ENCODE data around the gene RTL1.

RTL1 gene

GRCh38 chr14:100903672-100904185 is at the start of gene RTL1:
Gene RTL1 (minus strand): TSS chr14:100903722. CDS start chr14:100884788, 18,934 bp downstream.
- DNase-seq (ENCODE audit: low spot score), result no peak

GRCh38 chr14:100950024-100950423 is 46.5 kb upstream of the RTL1 start:
- no peak for DNase-seq (ENCODE audit: low spot score)

- DNase-seq (ENCODE audit: low spot score), result no peak
These were observed 40.5 kb upstream of the RTL1 start for GRCh38 chr14:100944052-100944451.

DNA sequence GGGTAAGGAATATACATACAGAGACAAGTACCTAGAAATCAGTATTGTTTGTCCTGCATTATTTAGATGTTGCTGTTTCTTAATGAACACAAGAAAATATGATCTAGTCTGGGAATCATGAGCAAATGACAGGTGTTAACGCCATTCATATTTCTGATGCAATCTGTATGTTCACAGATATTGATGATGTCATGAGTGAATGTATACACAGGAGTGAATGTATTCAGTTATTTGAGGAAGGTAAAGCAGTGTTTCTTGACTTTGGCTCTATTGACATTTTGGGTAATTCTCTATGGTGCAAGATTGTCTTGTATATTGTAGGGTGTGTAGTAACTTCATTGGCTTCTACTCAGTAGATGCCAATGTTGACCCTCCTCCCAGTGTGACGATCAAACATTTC is 26.7 kb upstream of the RTL1 start:
- DNase-seq (ENCODE audit: low spot score), result no peak

GRCh38 chr14:100915560-100915959 is 12.0 kb upstream of the RTL1 start:
- no peak for DNase-seq (ENCODE audit: low spot score)

DNA sequence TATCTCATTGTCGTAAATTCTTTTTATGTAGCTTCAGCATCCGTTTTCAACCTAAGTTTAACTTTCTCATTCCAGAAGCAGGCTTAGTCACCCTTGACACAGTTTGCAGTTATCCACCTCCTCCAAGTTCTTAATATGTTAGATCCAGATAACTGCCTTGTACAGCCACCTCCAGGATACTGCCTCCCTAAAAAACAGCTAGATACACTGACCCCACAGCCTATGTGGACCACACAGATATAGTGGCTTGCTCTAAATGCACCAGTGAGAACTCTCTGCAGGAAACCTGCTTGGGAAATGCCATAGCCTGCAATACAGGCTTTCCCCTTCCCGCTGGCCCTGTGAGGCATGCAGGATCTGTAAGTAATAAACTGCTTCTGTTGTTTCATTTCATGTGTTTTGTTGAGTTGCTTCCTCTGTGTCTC is 11.1 kb upstream of the RTL1 start:
- DNase-seq (ENCODE audit: low spot score), result no peak

GRCh38 chr14:100911665-100912316 is 8.3 kb upstream of the RTL1 start:
- no peak for DNase-seq (ENCODE audit: low spot score)

DNA sequence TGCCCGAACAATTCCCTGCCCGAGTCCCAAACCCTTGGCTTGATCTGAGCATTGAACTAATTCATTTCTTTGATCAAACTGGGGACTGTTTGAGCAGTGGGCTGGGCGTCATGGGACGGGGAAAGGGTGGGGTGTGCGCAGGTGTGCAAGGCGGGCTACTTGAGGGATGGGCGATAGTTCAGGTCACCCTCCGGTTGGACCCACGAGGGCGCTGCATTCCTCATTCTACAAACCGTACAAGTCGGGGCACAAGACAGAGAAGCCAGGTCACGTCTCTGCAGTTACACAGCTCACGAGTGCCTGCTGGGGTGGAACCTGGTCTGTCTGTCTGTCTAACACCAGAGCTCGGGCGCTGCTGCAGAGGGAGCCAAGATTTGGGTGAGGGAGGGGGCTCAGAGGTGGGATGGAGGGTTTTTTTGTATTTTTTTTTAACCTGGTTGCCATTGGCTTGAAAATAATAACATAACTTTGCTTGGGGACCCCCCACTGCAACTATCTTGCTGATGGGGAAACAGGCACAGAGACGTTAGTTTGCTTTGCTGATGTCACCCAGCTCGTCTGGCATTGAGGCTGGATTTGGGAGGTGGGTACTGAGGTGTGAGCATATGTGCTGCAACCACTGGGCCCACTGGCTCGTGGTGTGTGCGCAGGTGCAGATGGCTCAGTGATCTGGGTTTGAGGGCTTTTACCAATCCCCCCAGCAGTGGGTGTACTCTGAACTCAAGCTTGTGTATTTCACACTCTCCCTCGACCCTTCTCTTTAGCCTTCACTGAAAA is 7.6 kb upstream of the RTL1 start:
- DNase-seq (ENCODE audit: low spot score), result no peak

- no peak for DNase-seq (ENCODE audit: low spot score)
These were observed 5.9 kb upstream of the RTL1 start for GRCh38 chr14:100909439-100909838.

DNA sequence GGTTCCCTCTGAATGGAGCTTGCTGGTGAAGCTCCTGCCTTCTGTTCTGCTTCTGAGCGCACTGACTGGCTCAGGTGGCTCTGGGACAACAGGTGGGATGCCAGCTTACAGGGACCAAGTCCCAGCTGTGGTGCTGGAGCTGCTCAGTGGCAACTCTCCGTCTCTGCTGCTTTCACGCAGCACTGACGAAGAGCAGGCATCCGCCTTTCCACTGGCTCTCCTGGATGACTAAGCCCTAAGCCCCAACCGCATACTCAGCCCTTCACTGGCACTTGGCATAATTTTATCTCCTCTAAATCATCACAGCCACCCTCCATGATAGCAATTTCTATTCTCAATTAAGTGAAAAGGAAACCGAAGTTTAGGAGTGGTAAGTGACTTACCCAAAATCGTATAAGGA is 3.7 kb upstream of the RTL1 start:
- DNase-seq (ENCODE audit: low spot score), result no peak

- no peak for DNase-seq (ENCODE audit: low spot score)
These were observed 2.9 kb upstream of the RTL1 start for GRCh38 chr14:100906420-100906819.

GRCh38 chr14:100905166-100905565 is 1.6 kb upstream of the RTL1 start:
- DNase-seq (ENCODE audit: low spot score), result no peak

DNA sequence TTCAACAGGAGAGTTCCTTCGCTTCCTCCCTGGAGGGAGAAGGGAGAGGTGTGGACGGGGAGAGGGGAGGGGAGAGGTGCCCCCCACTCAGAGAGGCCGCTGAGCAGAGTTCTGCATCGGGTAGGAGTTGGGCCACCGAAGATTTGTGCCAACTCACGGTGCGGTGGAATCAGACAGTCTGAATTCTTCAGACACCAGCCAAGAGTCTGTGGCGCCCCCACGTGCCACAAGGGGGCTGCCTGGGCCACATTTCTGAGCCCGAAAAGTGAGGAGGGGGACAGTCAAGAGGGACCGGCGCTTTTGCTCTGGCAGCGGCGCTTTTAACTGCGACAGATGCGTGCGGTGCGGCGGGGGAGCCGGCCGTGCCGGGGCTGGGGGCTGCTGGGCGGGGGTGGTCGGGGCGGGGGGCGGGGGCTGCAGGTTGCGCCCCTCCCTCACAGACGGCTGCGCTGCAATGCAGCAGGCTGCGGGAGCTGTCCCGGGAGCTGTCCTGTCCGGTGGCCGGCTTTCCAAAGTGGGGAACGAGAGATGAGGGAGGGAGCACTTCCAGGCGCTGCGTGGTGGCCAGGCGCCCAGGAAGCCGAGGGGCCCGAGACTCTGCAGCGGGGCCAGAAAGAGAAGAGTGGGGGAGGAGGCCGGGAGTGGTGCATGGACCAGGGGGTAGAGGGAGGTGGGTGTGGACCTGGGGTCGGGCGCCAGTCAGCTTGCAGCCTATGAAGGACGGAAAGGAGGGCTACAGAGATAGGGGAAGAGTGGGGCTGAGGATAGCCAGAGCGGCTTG is 975 bp upstream of the RTL1 start:
- no peak for DNase-seq (ENCODE audit: low spot score)

GRCh38 chr14:100903134-100903468 is 421 bp downstream of the RTL1 start:
- no peak for DNase-seq (ENCODE audit: low spot score)

- DNase-seq (ENCODE audit: low spot score), result no peak
These were observed 1.0 kb downstream of the RTL1 start for GRCh38 chr14:100902295-100903133.

DNA sequence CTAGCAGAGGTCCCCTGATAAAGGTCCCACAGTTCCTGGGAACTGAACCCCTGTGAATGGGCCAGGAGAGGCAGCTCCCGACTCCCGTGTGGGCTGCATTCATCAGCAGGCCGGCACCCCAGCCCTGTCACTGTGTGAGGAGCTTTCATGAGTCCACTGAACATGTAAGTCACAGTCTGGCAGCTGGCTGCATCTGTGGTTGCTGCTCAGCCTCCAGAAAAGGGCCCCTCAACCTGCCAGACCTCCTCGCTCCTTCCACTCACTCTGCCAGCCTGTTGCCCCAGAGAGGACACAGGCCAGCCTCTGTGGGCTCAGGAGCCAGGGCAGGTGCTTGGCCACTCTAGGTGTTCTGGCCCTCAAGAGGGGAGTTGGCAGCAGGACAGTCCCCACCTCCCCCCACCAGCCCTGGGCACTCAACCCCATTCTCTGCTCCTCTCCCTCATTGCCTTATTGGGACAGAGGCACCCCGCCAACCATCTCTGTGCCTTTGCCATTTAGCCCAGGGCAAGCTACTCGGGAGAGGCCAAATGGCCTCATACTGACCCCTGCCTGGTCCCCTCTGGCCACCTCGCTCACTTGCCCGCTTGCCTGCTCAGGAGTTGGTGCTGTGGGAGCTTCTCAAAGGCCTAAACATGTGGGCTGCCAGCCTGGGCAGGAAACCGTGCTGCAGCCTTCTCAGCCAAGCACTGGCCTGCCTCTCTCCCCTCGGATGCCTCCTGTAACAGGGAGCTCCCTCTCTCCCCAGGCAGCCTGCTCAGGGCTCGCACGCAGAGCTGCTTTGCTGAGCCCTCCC is 1.9 kb downstream of the RTL1 start:
- no peak for DNase-seq (ENCODE audit: low spot score)

DNA sequence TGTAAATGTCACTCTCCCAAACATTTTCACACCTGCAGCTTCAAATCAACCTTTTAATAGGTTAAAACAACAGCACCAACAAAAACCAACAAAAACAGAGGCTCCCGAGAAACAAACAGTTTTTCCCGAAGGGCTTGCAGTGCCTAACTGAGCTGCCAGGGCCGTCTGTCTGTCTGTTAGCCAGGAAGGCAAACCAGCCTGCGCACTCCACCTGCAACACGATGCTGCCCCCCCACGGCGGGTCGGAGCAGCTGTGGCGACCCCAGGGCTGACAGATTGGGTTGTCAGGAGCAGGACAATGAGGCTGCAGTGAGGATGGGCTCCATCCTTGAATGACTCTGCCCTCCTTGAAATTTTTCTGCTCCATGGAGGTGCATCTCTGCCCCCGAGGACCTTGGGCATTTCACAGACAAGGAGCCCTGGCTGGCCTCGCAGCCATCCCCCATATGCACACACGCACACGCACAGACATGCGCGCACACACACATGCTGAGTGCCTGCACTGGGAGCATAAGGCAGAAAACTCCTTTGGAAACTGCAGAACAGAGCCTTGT is 2.6 kb downstream of the RTL1 start:
- DNase-seq (ENCODE audit: low spot score), result no peak

DNA sequence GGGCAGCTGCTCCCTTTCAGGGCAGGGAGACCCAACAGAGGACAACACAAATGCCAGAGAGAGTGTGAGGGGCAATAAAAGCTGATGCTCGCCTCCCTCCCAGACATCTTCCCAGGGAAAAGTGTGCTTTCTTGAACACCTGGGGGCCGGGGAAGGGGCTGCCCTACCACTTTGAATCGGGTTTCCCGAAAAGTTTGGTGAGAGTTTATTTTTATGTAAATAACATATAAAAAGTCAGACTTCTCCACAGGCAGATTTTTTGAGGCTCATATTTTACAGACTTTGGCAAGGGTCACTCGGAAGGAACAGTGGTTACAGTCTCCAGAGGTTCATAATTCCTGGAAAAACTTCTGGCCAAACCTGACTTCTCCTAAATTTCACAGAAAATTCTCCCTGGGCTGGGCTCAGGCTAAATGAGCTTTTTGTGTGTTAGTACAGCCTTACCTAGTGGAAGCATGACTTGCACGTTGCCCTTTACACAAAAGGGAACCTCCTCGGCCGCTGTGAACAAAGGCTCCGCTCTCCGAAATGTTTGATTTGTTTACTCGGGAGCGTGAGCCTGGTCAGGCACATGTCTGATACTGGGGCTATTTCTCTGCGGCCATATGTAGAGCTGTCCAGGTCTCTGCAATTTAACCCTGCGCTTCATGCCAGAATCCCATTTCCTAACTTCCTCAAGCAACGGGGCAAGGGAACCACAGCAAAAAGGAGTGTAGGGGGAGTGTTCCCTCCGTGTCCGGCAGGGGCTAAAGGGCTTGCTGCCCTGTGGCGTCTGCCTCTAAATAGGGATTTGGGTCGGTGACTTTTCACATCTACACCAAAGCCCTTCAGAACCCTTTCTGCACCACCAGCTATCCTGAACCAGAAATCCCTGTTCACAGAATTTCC is 3.4 kb downstream of the RTL1 start:
- DNase-seq (ENCODE audit: low spot score), result no peak

All from CD4-positive, alpha-beta T cell treated with Interleukin-15 for 4 hours (primary cell).